Fibroblast of mammary gland (primary cell): ENCODE data around the gene FANCE.

Experiments used
- DNase-seq: peaks from one replicate; pipeline ENCODE4 v3.0.0-alpha.2; 2010; ENCODE audit warnings: low read depth
- H3K4me3 ChIP-seq: 2 replicates; pipeline ENCODE4 v1.5.1; 2011; ENCODE audit warnings: low read depth, mild to moderate bottlenecking, low read length, moderate library complexity; ENCODE audit not compliant: control insufficient read depth
- CTCF ChIP-seq: conservative IDR thresholded peaks from 2 replicates; pipeline ENCODE4 v1.5.1; 2011; ENCODE audit warnings: low read depth, low read length, inconsistent platforms; ENCODE audit not compliant: control insufficient read depth, insufficient read depth

The FANCE gene

DNA sequence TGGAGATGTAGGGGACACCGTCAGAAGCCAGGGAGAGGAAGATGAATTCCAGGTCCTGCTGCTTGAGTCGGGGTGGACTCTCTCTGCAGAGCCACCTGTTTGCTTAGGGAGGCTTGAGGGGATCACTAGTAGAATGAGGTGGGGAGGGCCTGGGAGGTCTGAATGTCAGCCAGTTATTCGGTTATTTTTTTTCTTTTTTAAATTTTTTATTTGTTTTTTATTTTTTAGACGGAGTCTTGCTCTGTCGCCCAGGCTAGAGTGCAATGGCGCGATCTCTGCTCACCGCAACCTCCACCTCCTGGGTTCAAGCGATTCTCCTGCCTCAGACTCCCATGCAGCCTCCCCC lies 36.4 kb downstream of the FANCE start:
- H3K4me3 ChIP-seq = no peak overlapping the region
- no peak for TF ChIP-seq CTCF
- DNase-seq = no peak

DNA sequence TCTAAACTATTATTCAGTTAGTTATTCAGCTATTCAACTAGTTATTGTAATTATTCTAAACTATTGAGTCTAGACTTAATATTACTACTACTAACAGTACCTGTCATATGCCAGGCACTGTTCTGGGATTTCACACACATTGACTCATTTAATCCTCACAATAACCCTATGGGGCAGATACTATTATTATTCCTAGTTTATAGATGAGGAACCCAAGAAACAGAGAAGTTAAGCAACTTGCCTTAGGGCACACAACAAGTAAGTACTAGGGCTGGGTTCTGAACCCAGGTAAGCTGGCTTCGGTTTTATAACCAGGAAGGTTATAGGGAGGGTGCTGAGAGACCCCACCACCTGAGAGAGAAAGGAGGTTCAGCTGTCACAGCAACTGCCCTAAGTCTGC lies 36.9 kb downstream of the FANCE start:
- DNase-seq = no peak
- no peak for TF ChIP-seq CTCF
- no peak overlapping the region for H3K4me3 ChIP-seq

DNA sequence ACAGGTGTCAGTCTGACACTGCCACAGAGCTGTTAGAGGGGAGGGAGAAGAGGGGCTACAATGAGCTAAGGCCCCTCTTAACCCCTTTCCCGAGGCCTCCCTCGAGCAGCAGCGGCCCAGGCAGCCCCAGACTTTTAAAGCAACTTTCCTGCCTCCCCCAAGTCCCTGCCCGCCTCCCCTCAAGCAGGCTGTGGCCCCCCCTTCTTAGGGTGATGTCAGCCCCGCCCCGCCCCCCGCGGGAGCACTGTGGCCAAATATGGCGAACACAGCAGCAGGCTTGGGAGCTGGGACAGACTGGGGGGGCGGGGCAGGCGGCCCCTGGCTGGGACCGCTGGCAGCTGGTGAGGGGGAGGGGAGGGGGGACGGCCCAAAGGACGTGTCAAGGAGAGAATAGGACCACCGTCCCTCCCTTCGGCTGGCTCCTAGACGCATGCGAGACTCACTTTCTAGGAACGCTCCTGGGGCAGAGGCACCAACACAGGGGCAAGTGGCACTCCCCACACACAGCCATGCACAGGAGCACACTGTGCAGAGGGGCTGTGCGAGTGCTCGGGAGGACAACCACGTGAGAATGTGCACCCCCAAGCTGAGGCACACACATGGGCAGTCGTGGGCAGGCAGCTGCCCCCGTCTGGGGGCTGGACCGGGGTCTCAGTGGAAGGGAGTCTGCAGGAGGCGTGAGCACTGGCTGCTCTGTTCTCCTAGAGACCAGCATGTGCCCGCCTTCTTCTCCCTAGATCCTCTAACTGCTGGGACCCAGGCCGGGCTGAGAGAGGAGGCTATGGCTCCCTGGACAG lies 38.1 kb downstream of the FANCE start:
- H3K4me3 ChIP-seq = no peak overlapping the region
- TF ChIP-seq CTCF = no peak
- peak; percentile 47 for DNase-seq

GRCh38 chr6:35490821-35491557 lies 38.9 kb downstream of the FANCE start:
- DNase-seq = no peak
- no peak for TF ChIP-seq CTCF
- no peak overlapping the region for H3K4me3 ChIP-seq

- H3K4me3 ChIP-seq = no peak overlapping the region
- no peak for DNase-seq
- no peak for TF ChIP-seq CTCF
Measured at GRCh38 chr6:35491558-35492257, 39.6 kb downstream of the FANCE start.

DNA sequence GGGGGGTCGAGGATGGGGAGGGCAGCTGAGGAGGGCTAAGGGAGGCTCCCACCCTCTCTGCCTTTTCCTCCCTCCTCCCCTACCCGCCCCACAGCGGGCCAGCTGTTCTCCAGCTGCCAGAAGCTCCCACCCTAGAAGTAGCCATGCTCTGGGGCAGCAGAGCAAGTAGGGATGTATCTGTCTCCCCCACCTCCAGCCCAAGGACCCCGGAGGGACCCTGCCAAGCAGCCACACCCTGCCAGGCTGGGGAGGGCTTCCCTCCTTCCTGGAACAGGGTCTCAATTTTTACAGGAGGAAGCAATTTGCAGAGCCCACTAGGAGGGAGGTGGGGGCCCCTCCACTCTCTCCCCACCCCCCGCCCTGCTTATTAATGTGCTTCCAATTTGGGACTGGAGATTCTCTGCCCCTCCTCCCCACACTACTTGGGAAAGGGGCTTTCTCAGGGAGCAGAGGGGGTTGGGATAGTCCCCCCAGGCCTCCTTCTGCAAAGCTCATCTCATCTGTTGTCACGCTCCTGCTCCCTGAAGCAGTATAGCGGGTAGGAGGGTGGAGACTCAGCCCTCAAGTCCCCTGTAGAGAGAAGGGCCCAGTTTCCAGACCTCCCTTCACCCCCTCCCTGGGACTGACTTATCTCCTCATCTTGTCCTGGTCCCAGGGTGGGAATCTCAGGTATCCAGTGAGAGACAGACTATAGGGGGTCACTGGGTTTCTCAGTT lies 40.3 kb downstream of the FANCE start:
- DNase-seq = no peak
- no peak for TF ChIP-seq CTCF
- no peak overlapping the region for H3K4me3 ChIP-seq
